HCT116 (cell line): Measurements from ENCODE around the gene EIF5B.

Experiments used
- CEBPB ChIP-seq: IDR thresholded peaks from 2 replicates; pipeline ENCODE4 v1.6.1; 2012; ENCODE audit warnings: low read depth
- CTCF ChIP-seq, 3 experiments: fragments of 200-600 bp in 1 of 3; sonication (generic) in 1 of 3; IDR thresholded peaks in 2 of 3; conservative IDR thresholded peaks in 1 of 3; 2 replicates each; pipeline ENCODE4 v1.5.1; 2012 to 2017; ENCODE audit warnings: low read depth in 2 of 3, low read length in 2 of 3, antibody characterized with exemption in 1 of 3, borderline replicate concordance in 1 of 3, control low read depth in 1 of 3, mild to moderate bottlenecking in 1 of 3, mixed read lengths in 1 of 3, mixed run types in 1 of 3, moderate library complexity in 1 of 3; ENCODE audit not compliant: insufficient read depth in 1 of 3
- MAX ChIP-seq: IDR thresholded peaks from 2 replicates; pipeline ENCODE4 v1.6.1; 2012
- POLR2A ChIP-seq: IDR thresholded peaks from 2 replicates; pipeline ENCODE4 v1.7.0; 2011; ENCODE audit warnings: borderline replicate concordance; ENCODE audit not compliant: insufficient read depth, insufficient read length; ENCODE audit errors: extremely low read depth
- POLR2AphosphoS5 ChIP-seq: IDR thresholded peaks from 2 replicates; pipeline ENCODE4 v1.6.1; 2011; ENCODE audit warnings: mild to moderate bottlenecking, low read depth, low read length, moderate library complexity
- REST ChIP-seq: IDR thresholded peaks from 2 replicates; pipeline ENCODE4 v1.6.1; 2012; ENCODE audit warnings: low read depth

- TF ChIP-seq CEBPB (no peak), MAX (no peak), REST (no peak), POLR2AphosphoS5 (no peak), POLR2A (no peak), CTCF (IDR thresholded peaks at IDR 0.05 in 2 of 3, conservative IDR thresholded peaks at IDR 0.05 in 1 of 3; ENCODE audit: borderline replicate concordance in 1 of 3, insufficient read depth in 1 of 3, low read depth in 2 of 3, low read length in 2 of 3) (no peak)
These were observed 102.8 kb downstream of the EIF5B start for GRCh38 chr2:99439971-99440505.
